ENCODE measurements around the gene LRCOL1.

Gene LRCOL1

GRCh38 chr12:132610866-132611602, 652 bp upstream of the LRCOL1 start:
- Histone ChIP-seq H3K27me3 (replicated peaks in 2 of 5; ENCODE audit: control insufficient read depth in 4 of 5, insufficient read depth in 5 of 5, low read length in 4 of 5) (peaks cover 4 to 62% (median 26%) of the 10 kb centered on the region in 5 experiments), H3K4me3 (ENCODE audit: control insufficient read depth in 1 of 7, extremely low read depth in 1 of 7, insufficient read depth in 4 of 7, low read depth in 2 of 7, low read length in 6 of 7) (peak overlapping the region in 2 of 7 experiments; percentile 64 to 72), H3K4me1 (ENCODE audit: control extremely low read depth in 1 of 4, control insufficient read depth in 4 of 4, insufficient read depth in 4 of 4, low read length in 3 of 4) (peaks cover 0 to 10% (median 4%) of the 10 kb centered on the region in 4 experiments), H3K9me3 (ENCODE audit: control extremely low read depth in 1 of 5, control insufficient read depth in 4 of 5, insufficient read depth in 2 of 5, low read depth in 1 of 5, low read length in 4 of 5) (peaks cover 0 to 17% (median 6%) of the 10 kb centered on the region in 5 experiments), H3K36me3 (ENCODE audit: control insufficient read depth in 4 of 4, insufficient read depth in 4 of 4, low read length in 3 of 4) (no peaks in the 10 kb centered on the region), H3K27ac (ENCODE audit: insufficient read depth in 1 of 2, low read depth in 1 of 2, low read length in 2 of 2, poor library complexity in 1 of 2, severe bottlenecking in 2 of 2) (no peak overlapping the region)
- 81% methylated on average over 26 of the region's 33 CpGs for WGBS (ENCODE audit: insufficient coverage)
- DNase-seq = no peak
- POLR2A ChIA-PET = no interaction called here
- CTCF ChIA-PET = interaction anchor here (0.9 to 10.8 kb wide), 4 partner anchors 9 to 197 kb away, joined by 3 to 147 read pairs (median 8); no protein-coding TSS in a partner anchor

- no peak for DNase-seq
- peaks cover 0 to 10% (median 3%) of the 10 kb centered on the region in 5 experiments for H3K9me3 ChIP-seq (ENCODE audit: control extremely low read depth in 1 of 5, control insufficient read depth in 4 of 5, insufficient read depth in 2 of 5, low read depth in 1 of 5, low read length in 4 of 5)
- 59% methylated on average over 22 of the region's 25 CpGs for WGBS (ENCODE audit: insufficient coverage)
- peaks cover 0 to 22% (median 6%) of the 10 kb centered on the region in 4 experiments for H3K4me1 ChIP-seq (ENCODE audit: control extremely low read depth in 1 of 4, control insufficient read depth in 4 of 4, insufficient read depth in 4 of 4, low read length in 3 of 4)
- H3K36me3 ChIP-seq (ENCODE audit: control insufficient read depth in 4 of 4, insufficient read depth in 4 of 4, low read length in 3 of 4) = no peaks in the 10 kb centered on the region
- ChIA-PET POLR2A (interaction anchor here (0.6 kb wide), 1 partner anchor 13 kb away, joined by 3 read pairs; no protein-coding TSS in a partner anchor), CTCF (interaction anchor here (0.7 to 10.8 kb wide), 6 partner anchors 6 to 28 kb away, joined by 3 to 147 read pairs (median 5); partner anchors contain the start of gene P2RX2)
- no peak overlapping the region for H3K27ac ChIP-seq (ENCODE audit: insufficient read depth in 1 of 2, low read depth in 1 of 2, low read length in 2 of 2, poor library complexity in 1 of 2, severe bottlenecking in 2 of 2)
- H3K27me3 ChIP-seq (replicated peaks in 2 of 5; ENCODE audit: control insufficient read depth in 4 of 5, insufficient read depth in 5 of 5, low read length in 4 of 5) = peaks cover 0 to 74% (median 36%) of the 10 kb centered on the region in 5 experiments
- no peak overlapping the region for H3K4me3 ChIP-seq (ENCODE audit: control insufficient read depth in 1 of 7, extremely low read depth in 1 of 7, insufficient read depth in 4 of 7, low read depth in 2 of 7, low read length in 6 of 7)
Observed at GRCh38 chr12:132608231-132609171, 1.9 kb downstream of the LRCOL1 start.

- H3K4me1 ChIP-seq (ENCODE audit: control extremely low read depth in 1 of 4, control insufficient read depth in 4 of 4, insufficient read depth in 4 of 4, low read length in 3 of 4) = peaks cover 0 to 26% (median 7%) of the 10 kb centered on the region in 4 experiments
- H3K4me3 ChIP-seq (ENCODE audit: control insufficient read depth in 1 of 7, extremely low read depth in 1 of 7, insufficient read depth in 4 of 7, low read depth in 2 of 7, low read length in 6 of 7) = no peak overlapping the region
- ChIA-PET CTCF (no interaction called here), POLR2A (no interaction called here)
- no peak overlapping the region for H3K27ac ChIP-seq (ENCODE audit: insufficient read depth in 1 of 2, low read depth in 1 of 2, low read length in 2 of 2, poor library complexity in 1 of 2, severe bottlenecking in 2 of 2)
- DNase-seq = no peak
- WGBS (ENCODE audit: insufficient coverage) = 97% methylated on average over 17 of the region's 19 CpGs
- H3K27me3 ChIP-seq (replicated peaks in 2 of 5; ENCODE audit: control insufficient read depth in 4 of 5, insufficient read depth in 5 of 5, low read length in 4 of 5) = peaks cover 0 to 88% (median 39%) of the 10 kb centered on the region in 5 experiments
- H3K9me3 ChIP-seq (ENCODE audit: control extremely low read depth in 1 of 5, control insufficient read depth in 4 of 5, insufficient read depth in 2 of 5, low read depth in 1 of 5, low read length in 4 of 5) = peaks cover 0 to 10% (median 2%) of the 10 kb centered on the region in 5 experiments
- no peaks in the 10 kb centered on the region for H3K36me3 ChIP-seq (ENCODE audit: control insufficient read depth in 4 of 4, insufficient read depth in 4 of 4, low read length in 3 of 4)
Observed at GRCh38 chr12:132606927-132607326, 3.5 kb downstream of the LRCOL1 start.

- POLR2A ChIA-PET = no interaction called here
Observed at GRCh38 chr12:132606466-132606865, 3.9 kb downstream of the LRCOL1 start.

GRCh38 chr12:132605892-132606291, 4.5 kb downstream of the LRCOL1 start:
- no peak overlapping the region for H3K4me3 ChIP-seq (ENCODE audit: control insufficient read depth in 1 of 7, extremely low read depth in 1 of 7, insufficient read depth in 4 of 7, low read depth in 2 of 7, low read length in 6 of 7)
- no peaks in the 10 kb centered on the region for H3K36me3 ChIP-seq (ENCODE audit: control insufficient read depth in 4 of 4, insufficient read depth in 4 of 4, low read length in 3 of 4)
- ChIA-PET POLR2A (interaction anchor here (0.7 kb wide), 1 partner anchor 58 kb away, joined by 3 read pairs; no protein-coding TSS in a partner anchor), CTCF (interaction anchor here (8.5 kb wide), 1 partner anchor 7 kb away, joined by 147 read pairs; the partner anchor contains the start of genes LRCOL1 and P2RX2)
- 94% methylated on average over 15 of the region's 18 CpGs for WGBS (ENCODE audit: insufficient coverage)
- H3K4me1 ChIP-seq (ENCODE audit: control extremely low read depth in 1 of 4, control insufficient read depth in 4 of 4, insufficient read depth in 4 of 4, low read length in 3 of 4) = peaks cover 0 to 29% (median 11%) of the 10 kb centered on the region in 4 experiments
- no peak overlapping the region for H3K27ac ChIP-seq (ENCODE audit: insufficient read depth in 1 of 2, low read depth in 1 of 2, low read length in 2 of 2, poor library complexity in 1 of 2, severe bottlenecking in 2 of 2)
- peaks cover 0 to 92% (median 40%) of the 10 kb centered on the region in 5 experiments for H3K27me3 ChIP-seq (replicated peaks in 2 of 5; ENCODE audit: control insufficient read depth in 4 of 5, insufficient read depth in 5 of 5, low read length in 4 of 5)
- peaks cover 0 to under 1% (median 0%) of the 10 kb centered on the region in 5 experiments for H3K9me3 ChIP-seq (ENCODE audit: control extremely low read depth in 1 of 5, control insufficient read depth in 4 of 5, insufficient read depth in 2 of 5, low read depth in 1 of 5, low read length in 4 of 5)
- DNase-seq = no peak

More at GRCh38 chr12:132606466-132606865, 3.9 kb downstream of the LRCOL1 start:
- DNase-seq = peak in 2 of 3 donors; percentile 46 to 55
- Histone ChIP-seq H3K4me3 (ENCODE audit: control insufficient read depth in 1 of 7, extremely low read depth in 1 of 7, insufficient read depth in 4 of 7, low read depth in 2 of 7, low read length in 6 of 7) (no peak overlapping the region), H3K4me1 (ENCODE audit: control extremely low read depth in 1 of 4, control insufficient read depth in 4 of 4, insufficient read depth in 4 of 4, low read length in 3 of 4) (peaks cover 0 to 26% (median 7%) of the 10 kb centered on the region in 4 experiments), H3K36me3 (ENCODE audit: control insufficient read depth in 4 of 4, insufficient read depth in 4 of 4, low read length in 3 of 4) (no peaks in the 10 kb centered on the region), H3K27me3 (replicated peaks in 2 of 5; ENCODE audit: control insufficient read depth in 4 of 5, insufficient read depth in 5 of 5, low read length in 4 of 5) (peaks cover 0 to 88% (median 41%) of the 10 kb centered on the region in 5 experiments), H3K9me3 (ENCODE audit: control extremely low read depth in 1 of 5, control insufficient read depth in 4 of 5, insufficient read depth in 2 of 5, low read depth in 1 of 5, low read length in 4 of 5) (peaks cover 0 to 6% (median 0%) of the 10 kb centered on the region in 5 experiments), H3K27ac (ENCODE audit: insufficient read depth in 1 of 2, low read depth in 1 of 2, low read length in 2 of 2, poor library complexity in 1 of 2, severe bottlenecking in 2 of 2) (no peak overlapping the region)
- WGBS (ENCODE audit: insufficient coverage) = 73% methylated on average over 16 of the region's 16 CpGs
- CTCF ChIA-PET = interaction anchor here (8.5 kb wide), 1 partner anchor 7 kb away, joined by 147 read pairs; the partner anchor contains the start of genes LRCOL1 and P2RX2

GRCh38 chr12:132604668-132605441, 5.5 kb downstream of the LRCOL1 start:
- Histone ChIP-seq H3K4me3 (ENCODE audit: control insufficient read depth in 1 of 7, extremely low read depth in 1 of 7, insufficient read depth in 4 of 7, low read depth in 2 of 7, low read length in 6 of 7) (no peak overlapping the region), H3K36me3 (ENCODE audit: control insufficient read depth in 4 of 4, insufficient read depth in 4 of 4, low read length in 3 of 4) (no peaks in the 10 kb centered on the region), H3K4me1 (ENCODE audit: control extremely low read depth in 1 of 4, control insufficient read depth in 4 of 4, insufficient read depth in 4 of 4, low read length in 3 of 4) (peaks cover 0 to 31% (median 14%) of the 10 kb centered on the region in 4 experiments), H3K27me3 (replicated peaks in 2 of 5; ENCODE audit: control insufficient read depth in 4 of 5, insufficient read depth in 5 of 5, low read length in 4 of 5) (peaks cover 0 to 82% (median 36%) of the 10 kb centered on the region in 5 experiments), H3K27ac (ENCODE audit: insufficient read depth in 1 of 2, low read depth in 1 of 2, low read length in 2 of 2, poor library complexity in 1 of 2, severe bottlenecking in 2 of 2) (no peak overlapping the region), H3K9me3 (ENCODE audit: control extremely low read depth in 1 of 5, control insufficient read depth in 4 of 5, insufficient read depth in 2 of 5, low read depth in 1 of 5, low read length in 4 of 5) (no peaks in the 10 kb centered on the region)
- POLR2A ChIA-PET = interaction anchor here (0.7 kb wide), 1 partner anchor 59 kb away, joined by 3 read pairs; no protein-coding TSS in a partner anchor
- no peak for DNase-seq
- 53% methylated on average over 8 of the region's 16 CpGs for WGBS (ENCODE audit: insufficient coverage)
- CTCF ChIA-PET = interaction anchor here (1.1 to 8.5 kb wide), 2 partner anchors 9 to 27 kb away, joined by 3 to 147 read pairs; partner anchors contain the start of genes LRCOL1 and P2RX2
